ENCODE data around the gene ANKH. TPM values are rescaled to one million over a fixed set of nuclear protein-coding genes. Genes with fewer than 3 reads are reported as not detected.

Gene ANKH
- total RNA-seq, 1 donor from 2014 or later, result 174 TPM

GRCh38 chr5:14663734-14664269 is 207.8 kb downstream of the ANKH start:
- DNase-seq, result no peak

GRCh38 chr5:14662721-14663260 is 208.8 kb downstream of the ANKH start:
- DNase-seq, result no peak

- no peak for DNase-seq
Observed at GRCh38 chr5:14660833-14661232, 210.7 kb downstream of the ANKH start.

- DNase-seq, result no peak
Observed at GRCh38 chr5:14659821-14660607, 211.6 kb downstream of the ANKH start.

DNA sequence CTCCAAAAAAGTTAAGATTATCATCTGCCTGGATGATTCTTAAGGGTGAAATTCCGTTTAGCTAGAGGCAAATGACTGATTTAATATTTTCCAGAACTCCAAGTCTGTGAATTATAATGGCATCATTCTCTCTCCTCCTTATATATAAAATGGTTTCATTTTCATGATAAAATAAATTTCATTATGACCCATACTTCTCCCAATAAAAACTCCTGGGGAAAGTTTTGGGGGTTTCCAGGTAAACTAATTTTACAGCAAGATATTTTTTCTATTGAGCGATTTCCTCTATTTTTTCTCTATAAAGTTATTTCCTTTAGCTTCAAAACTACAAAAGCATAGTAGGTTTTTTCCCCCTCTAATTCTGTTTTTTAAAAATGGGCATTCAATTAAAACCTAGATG is 214.7 kb downstream of the ANKH start:
- no peak for DNase-seq

DNA sequence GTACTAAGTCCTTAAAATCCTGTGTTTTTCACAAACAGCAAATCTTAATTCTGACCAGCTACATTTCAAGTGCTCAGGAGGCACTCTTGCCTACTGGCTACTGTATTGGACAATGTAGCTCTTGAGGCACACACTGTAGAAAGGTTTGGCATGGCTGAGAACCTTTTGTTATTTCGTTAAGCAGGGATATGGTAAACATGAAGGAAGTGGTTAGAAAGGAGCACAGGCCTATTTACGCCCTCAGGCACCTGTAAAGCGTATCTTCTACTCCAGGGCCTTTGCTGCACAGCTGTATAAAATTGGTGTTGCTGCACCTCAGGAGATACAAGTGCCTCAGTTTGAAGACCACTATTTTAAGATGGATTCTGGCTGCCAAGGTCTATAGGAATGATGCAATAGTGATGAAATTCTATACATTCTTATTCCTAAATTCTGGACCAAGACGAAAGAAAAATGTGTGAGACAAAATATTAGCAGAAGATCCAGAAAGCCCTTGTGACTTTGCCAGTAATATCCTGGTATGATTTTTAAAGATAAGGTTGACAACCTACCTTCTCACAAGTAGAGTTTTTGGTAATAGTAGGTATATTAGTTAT is 216.3 kb downstream of the ANKH start:
- DNase-seq, result no peak

Small RNAs within 50 kb of the gene (small RNA-seq; reads per million reads assigned to genes)
- gene HNRNPKP5 (not detected), gene MIR4637 (not detected)

Other genes with a start within 250 kb of the ANKH start
- gene OTULIN, start 207.1 kb downstream of the ANKH start, total RNA-seq, result 12.8 TPM